ENCODE results near the gene TOX2. TPM values are rescaled to one million over a fixed set of nuclear protein-coding genes. Genes with fewer than 3 reads are reported as not detected.

TOX2 gene
- total RNA-seq, 4 donors from 2014 or later: 3.4 to 7.7 (median 5.2) TPM

- no peaks in the 10 kb centered on the region for H3K9me3 ChIP-seq
- no peak overlapping the region for H3K4me3 ChIP-seq (replicated peaks in 1 of 3)
- no peaks in the 10 kb centered on the region for H3K27me3 ChIP-seq
- no peak for DNase-seq
- no peak overlapping the region for H3K27ac ChIP-seq
- no peaks in the 10 kb centered on the region for H3K4me1 ChIP-seq
- WGBS, 2 donors: 86 to 91% methylated on average over 4 of the region's 4 CpGs
- TF ChIP-seq POLR2A (IDR thresholded peaks at IDR 0.05) (no peak), CTCF (IDR thresholded peaks at IDR 0.05) (no peak)
- intact Hi-C loops (cut with DNase I): no loop called here
- H3K36me3 ChIP-seq: no peaks in the 10 kb centered on the region
Measured at GRCh38 chr20:44004306-44004915, 89.8 kb downstream of the TOX2 start.

GRCh38 chr20:44005661-44006060, 91.0 kb downstream of the TOX2 start:
- no peak for DNase-seq
- TF ChIP-seq CTCF (IDR thresholded peaks at IDR 0.05): no peak
- TF ChIP-seq POLR2A (IDR thresholded peaks at IDR 0.05): no peak
- no peaks in the 10 kb centered on the region for H3K36me3 ChIP-seq
- no peaks in the 10 kb centered on the region for H3K9me3 ChIP-seq
- no peaks in the 10 kb centered on the region for H3K27me3 ChIP-seq
- H3K4me1 ChIP-seq: no peaks in the 10 kb centered on the region
- H3K27ac ChIP-seq: no peak overlapping the region
- WGBS, 2 donors: 83 to 90% methylated on average over 3 of the region's 3 CpGs
- intact Hi-C loops (cut with DNase I): no loop called here
- H3K4me3 ChIP-seq (replicated peaks in 1 of 3): no peak overlapping the region

GRCh38 chr20:44006126-44006525, 91.5 kb downstream of the TOX2 start:
- H3K4me3 ChIP-seq (replicated peaks in 1 of 3): no peak overlapping the region
- no peak for TF ChIP-seq POLR2A (IDR thresholded peaks at IDR 0.05)
- no peak for TF ChIP-seq CTCF (IDR thresholded peaks at IDR 0.05)
- DNase-seq: no peak

GRCh38 chr20:44006578-44006977, 91.9 kb downstream of the TOX2 start:
- Histone ChIP-seq H3K4me1 (no peaks in the 10 kb centered on the region), H3K27me3 (no peaks in the 10 kb centered on the region), H3K36me3 (no peaks in the 10 kb centered on the region), H3K27ac (no peak overlapping the region), H3K9me3 (no peaks in the 10 kb centered on the region), H3K4me3 (replicated peaks in 1 of 3) (no peak overlapping the region)
- no peak for TF ChIP-seq CTCF (IDR thresholded peaks at IDR 0.05)
- no peak for TF ChIP-seq POLR2A (IDR thresholded peaks at IDR 0.05)
- DNase-seq: no peak
- intact Hi-C loops (cut with DNase I): no loop called here
- 78 to 81% methylated on average over 8 to 9 of the region's 9 CpGs for WGBS, 2 donors

More at GRCh38 chr20:44006126-44006525, 91.5 kb downstream of the TOX2 start:
- Histone ChIP-seq H3K4me1 (no peaks in the 10 kb centered on the region), H3K9me3 (no peaks in the 10 kb centered on the region), H3K36me3 (no peaks in the 10 kb centered on the region), H3K27ac (no peak overlapping the region), H3K27me3 (no peaks in the 10 kb centered on the region)
- 87 to 92% methylated on average over 5 to 6 of the region's 6 CpGs for WGBS, 2 donors
- intact Hi-C loops (cut with DNase I): no loop called here

GRCh38 chr20:44008806-44009678, 94.4 kb downstream of the TOX2 start:
- Histone ChIP-seq H3K4me1 (no peaks in the 10 kb centered on the region), H3K27me3 (no peaks in the 10 kb centered on the region), H3K9me3 (no peaks in the 10 kb centered on the region), H3K4me3 (replicated peaks in 1 of 3) (no peak overlapping the region), H3K27ac (no peak overlapping the region), H3K36me3 (no peaks in the 10 kb centered on the region)
- TF ChIP-seq POLR2A (IDR thresholded peaks at IDR 0.05): no peak
- no peak for TF ChIP-seq CTCF (IDR thresholded peaks at IDR 0.05)
- WGBS, 2 donors: 56 to 67% methylated on average over 12 of the region's 12 CpGs
- no peak for DNase-seq
- intact Hi-C loops (cut with DNase I): no loop called here

Measured in thyroid gland (tissue), 4 donors.